ENCODE data around the gene MED31. TPM values are rescaled to one million over a fixed set of nuclear protein-coding genes. Genes with fewer than 3 reads are reported as not detected.

The MED31 gene
- total and polyA plus RNA-seq, 2 of the 13 experiments (the other 11 are each of a cell fraction or from before 2014, with no cell fraction given), result 19.0 to 20.9 TPM

DNA sequence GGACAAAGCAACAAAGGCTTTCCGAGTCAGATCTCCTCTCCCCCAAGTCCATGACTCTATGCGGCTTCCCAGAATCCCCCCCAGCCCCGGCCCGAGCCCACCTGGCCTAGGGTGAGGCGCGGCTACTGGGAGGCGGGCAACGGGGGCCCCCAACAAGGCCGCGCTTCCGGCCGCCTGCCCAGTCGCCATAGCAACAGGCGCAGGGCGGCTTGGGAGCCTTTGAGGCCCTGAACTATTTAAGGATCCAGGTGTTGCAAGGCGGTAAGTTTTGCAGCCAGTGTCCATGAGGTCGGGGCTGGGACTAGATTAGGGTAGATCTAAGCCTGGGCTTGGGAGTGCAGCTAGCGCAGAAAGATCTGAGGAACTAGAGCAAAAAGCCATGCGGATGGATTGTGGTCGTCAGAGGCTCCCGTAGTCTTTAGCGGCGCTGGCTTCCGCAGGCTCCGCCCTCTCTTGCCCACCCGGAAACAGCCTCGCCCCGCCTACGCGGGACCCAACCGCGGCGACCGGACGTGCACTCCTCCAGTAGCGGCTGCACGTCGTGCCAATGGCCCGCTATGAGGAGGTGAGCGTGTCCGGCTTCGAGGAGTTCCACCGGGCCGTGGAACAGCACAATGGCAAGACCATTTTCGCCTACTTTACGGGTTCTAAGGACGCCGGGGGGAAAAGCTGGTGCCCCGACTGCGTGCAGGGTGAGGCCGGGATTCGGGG lies 10.7 kb downstream of the MED31 start, which contains the start of the genes KIAA0753 and TXNDC17 (continued):
- no peak for TF ChIP-seq ZNF234 (CRISPR knock-in tag; conservative IDR thresholded peaks at IDR 0.05)
- peak; percentile 71; the same call in 1 of the 2 replicates for TF ChIP-seq ZNF556 (CRISPR knock-in tag; IDR thresholded peaks at IDR 0.05; ENCODE audit: borderline replicate concordance)
- TF ChIP-seq MBD4 (IDR thresholded peaks at IDR 0.05; ENCODE audit: borderline replicate concordance, low read length), result no peak
- no peak for TF ChIP-seq ZNF260 (CRISPR knock-in tag; IDR thresholded peaks at IDR 0.05; ENCODE audit: borderline replicate concordance, low read depth)
- TF ChIP-seq, protein P1, sequence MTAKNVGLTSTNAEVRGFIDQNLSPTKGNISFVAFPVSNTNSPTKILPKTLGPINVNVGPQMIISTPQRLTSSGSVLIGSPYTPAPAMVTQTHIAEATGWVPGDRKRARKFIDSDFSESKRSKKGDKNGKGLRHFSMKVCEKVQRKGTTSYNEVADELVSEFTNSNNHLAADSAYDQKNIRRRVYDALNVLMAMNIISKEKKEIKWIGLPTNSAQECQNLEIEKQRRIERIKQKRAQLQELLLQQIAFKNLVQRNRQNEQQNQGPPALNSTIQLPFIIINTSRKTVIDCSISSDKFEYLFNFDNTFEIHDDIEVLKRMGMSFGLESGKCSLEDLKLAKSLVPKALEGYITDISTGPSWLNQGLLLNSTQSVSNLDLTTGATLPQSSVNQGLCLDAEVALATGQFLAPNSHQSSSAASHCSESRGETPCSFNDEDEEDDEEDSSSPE (CRISPR knock-in tag; IDR thresholded peaks at IDR 0.05), result peak; percentile 53; the same call in 1 of the 2 replicates
- no peak for TF ChIP-seq ZNF780A (CRISPR knock-in tag; IDR thresholded peaks at IDR 0.05)
- no peak for TF ChIP-seq MTF2 (CRISPR knock-in tag; IDR thresholded peaks at IDR 0.05; ENCODE audit: borderline replicate concordance)
- no peak for TF ChIP-seq EHMT2 (IDR thresholded peaks at IDR 0.05; ENCODE audit: borderline replicate concordance, low read depth, low read length)
- TF ChIP-seq, protein P2, sequence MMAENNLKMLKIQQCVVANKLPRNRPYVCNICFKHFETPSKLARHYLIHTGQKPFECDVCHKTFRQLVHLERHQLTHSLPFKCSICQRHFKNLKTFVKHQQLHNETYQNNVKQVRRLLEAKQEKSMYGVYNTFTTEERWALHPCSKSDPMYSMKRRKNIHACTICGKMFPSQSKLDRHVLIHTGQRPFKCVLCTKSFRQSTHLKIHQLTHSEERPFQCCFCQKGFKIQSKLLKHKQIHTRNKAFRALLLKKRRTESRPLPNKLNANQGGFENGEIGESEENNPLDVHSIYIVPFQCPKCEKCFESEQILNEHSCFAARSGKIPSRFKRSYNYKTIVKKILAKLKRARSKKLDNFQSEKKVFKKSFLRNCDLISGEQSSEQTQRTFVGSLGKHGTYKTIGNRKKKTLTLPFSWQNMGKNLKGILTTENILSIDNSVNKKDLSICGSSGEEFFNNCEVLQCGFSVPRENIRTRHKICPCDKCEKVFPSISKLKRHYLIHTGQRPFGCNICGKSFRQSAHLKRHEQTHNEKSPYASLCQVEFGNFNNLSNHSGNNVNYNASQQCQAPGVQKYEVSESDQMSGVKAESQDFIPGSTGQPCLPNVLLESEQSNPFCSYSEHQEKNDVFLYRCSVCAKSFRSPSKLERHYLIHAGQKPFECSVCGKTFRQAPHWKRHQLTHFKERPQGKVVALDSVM (CRISPR knock-in tag; IDR thresholded peaks at IDR 0.05), result peak; percentile 40
- TF ChIP-seq KLF13 (CRISPR knock-in tag; IDR thresholded peaks at IDR 0.05), result 0 out of 2 replicates have a peak, but pooled peaks have one; percentile 58
- no peak; the same call in 1 of the 2 replicates for TF ChIP-seq NAIF1 (CRISPR knock-in tag; IDR thresholded peaks at IDR 0.05; ENCODE audit: borderline replicate concordance)
- TF ChIP-seq, protein P3, sequence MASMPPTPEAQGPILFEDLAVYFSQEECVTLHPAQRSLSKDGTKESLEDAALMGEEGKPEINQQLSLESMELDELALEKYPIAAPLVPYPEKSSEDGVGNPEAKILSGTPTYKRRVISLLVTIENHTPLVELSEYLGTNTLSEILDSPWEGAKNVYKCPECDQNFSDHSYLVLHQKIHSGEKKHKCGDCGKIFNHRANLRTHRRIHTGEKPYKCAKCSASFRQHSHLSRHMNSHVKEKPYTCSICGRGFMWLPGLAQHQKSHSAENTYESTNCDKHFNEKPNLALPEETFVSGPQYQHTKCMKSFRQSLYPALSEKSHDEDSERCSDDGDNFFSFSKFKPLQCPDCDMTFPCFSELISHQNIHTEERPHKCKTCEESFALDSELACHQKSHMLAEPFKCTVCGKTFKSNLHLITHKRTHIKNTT (CRISPR knock-in tag; IDR thresholded peaks at IDR 0.05), result no peak
- TF ChIP-seq, protein P4, sequence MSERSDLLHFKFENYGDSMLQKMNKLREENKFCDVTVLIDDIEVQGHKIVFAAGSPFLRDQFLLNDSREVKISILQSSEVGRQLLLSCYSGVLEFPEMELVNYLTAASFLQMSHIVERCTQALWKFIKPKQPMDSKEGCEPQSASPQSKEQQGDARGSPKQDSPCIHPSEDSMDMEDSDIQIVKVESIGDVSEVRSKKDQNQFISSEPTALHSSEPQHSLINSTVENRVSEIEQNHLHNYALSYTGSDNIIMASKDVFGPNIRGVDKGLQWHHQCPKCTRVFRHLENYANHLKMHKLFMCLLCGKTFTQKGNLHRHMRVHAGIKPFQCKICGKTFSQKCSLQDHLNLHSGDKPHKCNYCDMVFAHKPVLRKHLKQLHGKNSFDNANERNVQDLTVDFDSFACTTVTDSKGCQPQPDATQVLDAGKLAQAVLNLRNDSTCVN (CRISPR knock-in tag; IDR thresholded peaks at IDR 0.05; ENCODE audit: borderline replicate concordance), result 0 out of 2 replicates have a peak, but pooled peaks have one; percentile 23
- TF ChIP-seq NFE2L2 (IDR thresholded peaks at IDR 0.05; ENCODE audit: low read length), result no peak
- peak; percentile 53; the same call in 1 of the 2 replicates for TF ChIP-seq MIXL1 (CRISPR knock-in tag; IDR thresholded peaks at IDR 0.05)
- TF ChIP-seq ZSCAN12 (CRISPR knock-in tag; IDR thresholded peaks at IDR 0.05), result no peak
- peak; percentile 60; the same call in 1 of the 2 replicates for TF ChIP-seq NRL (CRISPR knock-in tag; IDR thresholded peaks at IDR 0.05; ENCODE audit: borderline replicate concordance)
- TF ChIP-seq IRX3 (CRISPR knock-in tag; IDR thresholded peaks at IDR 0.05; ENCODE audit: borderline replicate concordance, low read depth), result peak; percentile 73; the same call in 1 of the 2 replicates
- TF ChIP-seq FOXJ3 (CRISPR knock-in tag; IDR thresholded peaks at IDR 0.05; ENCODE audit: borderline replicate concordance), result peak; percentile 32; the same call in 1 of the 2 replicates
- 0 out of 2 replicates have a peak, but pooled peaks have one; percentile 29 for TF ChIP-seq PPARG (CRISPR knock-in tag; conservative IDR thresholded peaks at IDR 0.05)
- TF ChIP-seq TOE1 (CRISPR knock-in tag; IDR thresholded peaks at IDR 0.05), result no peak
- TF ChIP-seq, protein P5, sequence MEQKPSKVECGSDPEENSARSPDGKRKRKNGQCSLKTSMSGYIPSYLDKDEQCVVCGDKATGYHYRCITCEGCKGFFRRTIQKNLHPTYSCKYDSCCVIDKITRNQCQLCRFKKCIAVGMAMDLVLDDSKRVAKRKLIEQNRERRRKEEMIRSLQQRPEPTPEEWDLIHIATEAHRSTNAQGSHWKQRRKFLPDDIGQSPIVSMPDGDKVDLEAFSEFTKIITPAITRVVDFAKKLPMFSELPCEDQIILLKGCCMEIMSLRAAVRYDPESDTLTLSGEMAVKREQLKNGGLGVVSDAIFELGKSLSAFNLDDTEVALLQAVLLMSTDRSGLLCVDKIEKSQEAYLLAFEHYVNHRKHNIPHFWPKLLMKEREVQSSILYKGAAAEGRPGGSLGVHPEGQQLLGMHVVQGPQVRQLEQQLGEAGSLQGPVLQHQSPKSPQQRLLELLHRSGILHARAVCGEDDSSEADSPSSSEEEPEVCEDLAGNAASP (CRISPR knock-in tag; IDR thresholded peaks at IDR 0.05; ENCODE audit: borderline replicate concordance), result no peak; the same call in 1 of the 2 replicates

All from HepG2 (cell line).